SK-N-SH (cell line): ENCODE measurements around the gene ZNF683. TPM values are rescaled to one million over a fixed set of nuclear protein-coding genes. Genes with fewer than 3 reads are reported as not detected.

Experiments
- CTCF ChIA-PET: fragments of 300-600, 350-600 bp; formaldehyde crosslinking; extraction: SDS; loops from one replicate; lab custom pipeline; 2021; lab: Yijun Ruan, JAX
- POLR2A ChIA-PET: fragments of 350-600 bp; sonication (Branson Sonifier 250); formaldehyde crosslinking; extraction: SDS; loops from one replicate; lab custom pipeline; 2020; ENCODE audit warnings: antibody characterized with exemption, inconsistent platforms; lab: Yijun Ruan, JAX
- DNase-seq: peaks from one replicate; pipeline ENCODE4 v3.0.0; 2012
- H2AFZ ChIP-seq: fragments of 200-600 bp; sonication (generic); 2 replicates; pipeline ENCODE4 v1.8.1; 2016; ENCODE audit warnings: antibody characterized with exemption, mild to moderate bottlenecking, low read depth
- H3F3A ChIP-seq: fragments of 200-600 bp; sonication (generic); replicated peaks from 2 replicates; pipeline ENCODE3; 2016; ENCODE audit warnings: antibody characterized with exemption, mild to moderate bottlenecking; ENCODE audit not compliant: insufficient read depth
- H3K27ac ChIP-seq, 2 experiments: fragments of 200-500 bp in 1 of 2; fragments of 200-600 bp in 1 of 2; sonication (Bioruptor generic) in 1 of 2; sonication (generic), shearing (Covaris generic) in 1 of 2; 2 replicates each; pipeline versions ENCODE4 v1.5.1 to v1.6.1; 2014 to 2016; ENCODE audit warnings: low read depth in 2 of 2, inconsistent platforms in 1 of 2, low read length in 1 of 2, mild to moderate bottlenecking in 1 of 2, mixed read lengths in 1 of 2
- H3K27me3 ChIP-seq: fragments of 200-600 bp; sonication (generic), shearing (Covaris generic); 2 replicates; pipeline ENCODE4 v1.6.1; 2016; ENCODE audit warnings: mixed run types; ENCODE audit not compliant: insufficient read depth
- H3K36me3 ChIP-seq, 2 experiments: fragments of 200-500 bp in 1 of 2; fragments of 200-600 bp in 1 of 2; sonication (Bioruptor generic) in 1 of 2; sonication (generic) in 1 of 2; replicated peaks in 1 of 2; 2 replicates each; pipeline versions ENCODE3 to v1.5.1; 2014 to 2016; ENCODE audit warnings: low read length in 1 of 2, mild to moderate bottlenecking in 1 of 2; ENCODE audit not compliant: insufficient read depth in 2 of 2, control insufficient read depth in 1 of 2
- H3K4me1 ChIP-seq, 2 experiments: fragments of 200-500 bp in 1 of 2; fragments of 200-600 bp in 1 of 2; sonication (Bioruptor generic) in 1 of 2; sonication (generic), shearing (Covaris generic) in 1 of 2; 2 replicates each; pipeline versions ENCODE4 v1.5.1 to v1.6.1; 2014 to 2016; ENCODE audit warnings: low read depth in 1 of 2, low read length in 1 of 2, mixed run types in 1 of 2; ENCODE audit not compliant: insufficient read depth in 2 of 2, control insufficient read depth in 1 of 2
- H3K4me2 ChIP-seq: fragments of 200-600 bp; sonication (generic), shearing (Covaris generic); 2 replicates; pipeline ENCODE4 v1.6.1; 2017; ENCODE audit warnings: mixed run types
- H3K4me3 ChIP-seq, 2 experiments: fragments of 200-500 bp in 1 of 2; fragments of 200-600 bp in 1 of 2; sonication (Bioruptor generic) in 1 of 2; sonication (generic), shearing (Covaris generic) in 1 of 2; 2 replicates each; pipeline versions ENCODE4 v1.5.1 to v1.8.1; 2014 to 2016; ENCODE audit warnings: low read depth in 2 of 2, inconsistent platforms in 1 of 2, low read length in 1 of 2, mild to moderate bottlenecking in 1 of 2, mixed read lengths in 1 of 2, moderate library complexity in 1 of 2
- H3K79me2 ChIP-seq: fragments of 200-600 bp; sonication (generic); 2 replicates; pipeline ENCODE4 v1.8.1; 2017; ENCODE audit warnings: mild to moderate bottlenecking; ENCODE audit not compliant: insufficient read depth
- H3K9ac ChIP-seq: fragments of 200-600 bp; sonication (generic); 2 replicates; pipeline ENCODE4 v1.6.1; 2017; ENCODE audit warnings: mixed run types
- H3K9me2 ChIP-seq: fragments of 200-600 bp; sonication (generic); 2 replicates; pipeline ENCODE4 v1.6.1; 2017; ENCODE audit warnings: mixed run types
- H3K9me3 ChIP-seq: fragments of 200-600 bp; sonication (generic); 2 replicates; pipeline ENCODE4 v1.6.1; 2017; ENCODE audit warnings: mixed run types, mild to moderate bottlenecking, moderate library complexity
- H4K20me1 ChIP-seq: fragments of 200-600 bp; sonication (generic); 2 replicates; pipeline ENCODE4 v1.6.1; 2017; ENCODE audit warnings: mild to moderate bottlenecking, mixed run types; ENCODE audit not compliant: insufficient read depth
- ELF1 ChIP-seq: IDR thresholded peaks from 2 replicates; pipeline ENCODE4 v1.4.0; 2012
- EZH2phosphoT487 ChIP-seq: fragments of 200-600 bp; sonication (generic); IDR thresholded peaks from 2 replicates; pipeline ENCODE4 v1.6.1; 2017; ENCODE audit warnings: low read depth, mixed run types, mild to moderate bottlenecking, antibody characterized with exemption, moderate library complexity, borderline replicate concordance
- FOXM1 ChIP-seq: IDR thresholded peaks from 2 replicates; pipeline ENCODE4 v1.4.0; 2012; ENCODE audit warnings: low read depth, mild to moderate bottlenecking
- NRF1 ChIP-seq: IDR thresholded peaks from 2 replicates; pipeline ENCODE4 v1.6.1; 2012; ENCODE audit warnings: low read depth, mild to moderate bottlenecking, low read length
- POLR2AphosphoS5 ChIP-seq: IDR thresholded peaks from 2 replicates; pipeline ENCODE4 v1.6.1; 2012; ENCODE audit warnings: low read depth, low read length
- RFX5 ChIP-seq: IDR thresholded peaks from 2 replicates; pipeline ENCODE4 v1.6.1; 2012; ENCODE audit warnings: mild to moderate bottlenecking, improper control_type of control experiment, low read length
- TEAD4 ChIP-seq: IDR thresholded peaks from 2 replicates; pipeline ENCODE4 v1.4.0; 2012; ENCODE audit warnings: mild to moderate bottlenecking, borderline replicate concordance; ENCODE audit not compliant: insufficient read depth
- WGBS: methylation state at CpG from one replicate; pipeline ENCODE4 v1.1.6; 2017; ENCODE audit warnings: low lambda C conversion rate; 5-methylcytosine and 5-hydroxymethylcytosine counted together
- polyA plus RNA-seq, 3 experiments: library from polyadenylated mRNA; depleted of rRNA; stranded (reverse); fragments of >200 nt; gene quantifications; 2 replicates each; pipeline ENCODE4 v1.2.3, GENCODE V29; 2012
- TF ChIP-seq, protein P1 (sequence below): fragments of 150-350 bp; IDR thresholded peaks from 2 replicates; pipeline ENCODE4 v1.6.1; 2017; ENCODE audit warnings: antibody characterized with exemption, low read length, low read depth, borderline replicate concordance
- TF ChIP-seq, protein P2 (sequence below): IDR thresholded peaks from 2 replicates; pipeline ENCODE4 v1.6.1; 2012; ENCODE audit warnings: mild to moderate bottlenecking, low read depth, low read length, moderate library complexity
- TF ChIP-seq, protein P3 (sequence below): fragments of 150-350 bp; IDR thresholded peaks from 2 replicates; pipeline ENCODE4 v1.6.1; 2016; ENCODE audit warnings: mild to moderate bottlenecking, low read depth, low read length
- TF ChIP-seq, protein P4 (sequence below): IDR thresholded peaks from 2 replicates; pipeline ENCODE4; 2012

The ZNF683 gene
- polyA plus RNA-seq, 1 of the 3 experiments (the other 2 are of a cell fraction) = not detected

DNA sequence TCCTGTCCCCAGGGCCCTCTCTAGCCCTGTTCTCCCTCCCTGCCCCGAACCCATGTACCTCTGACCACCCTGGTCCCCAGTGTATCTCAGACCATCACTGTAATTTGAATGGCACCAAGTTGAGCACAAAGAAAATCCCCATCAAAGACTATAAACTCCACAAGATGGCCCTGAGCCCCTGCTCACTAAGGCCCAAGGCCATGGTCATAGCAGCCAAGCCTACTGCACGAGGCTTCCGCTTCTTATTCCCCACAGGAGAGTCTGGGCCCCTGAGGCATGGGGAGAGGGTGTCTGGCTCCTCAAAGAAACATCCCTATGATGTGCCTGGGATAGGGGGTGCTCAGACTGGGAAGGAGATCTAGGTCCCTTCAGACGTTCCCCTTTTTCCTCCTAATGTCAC lies 4.5 kb downstream of the ZNF683 start:
- Histone ChIP-seq H3K4me2 (no peak overlapping the region), H3K4me3 (no peak overlapping the region), H3K79me2 (no peaks in the 10 kb centered on the region), H3F3A (no peaks in the 10 kb centered on the region), H3K9me2 (no peaks in the 10 kb centered on the region), H3K27me3 (no peaks in the 10 kb centered on the region; the same call in 1 of the 2 replicates), H3K36me3 (no peaks in the 10 kb centered on the region), H3K9me3 (no peaks in the 10 kb centered on the region), H3K27ac (no peak overlapping the region), H3K9ac (no peak overlapping the region), H3K4me1 (no peaks in the 10 kb centered on the region), H4K20me1 (no peaks in the 10 kb centered on the region), H2AFZ (no peak overlapping the region)
- 42% methylated on average over 3 of the region's 4 CpGs for whole genome bisulfite sequencing
- no peak for TF ChIP-seq TEAD4
- TF ChIP-seq, protein P1, sequence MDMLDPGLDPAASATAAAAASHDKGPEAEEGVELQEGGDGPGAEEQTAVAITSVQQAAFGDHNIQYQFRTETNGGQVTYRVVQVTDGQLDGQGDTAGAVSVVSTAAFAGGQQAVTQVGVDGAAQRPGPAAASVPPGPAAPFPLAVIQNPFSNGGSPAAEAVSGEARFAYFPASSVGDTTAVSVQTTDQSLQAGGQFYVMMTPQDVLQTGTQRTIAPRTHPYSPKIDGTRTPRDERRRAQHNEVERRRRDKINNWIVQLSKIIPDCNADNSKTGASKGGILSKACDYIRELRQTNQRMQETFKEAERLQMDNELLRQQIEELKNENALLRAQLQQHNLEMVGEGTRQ = no peak
- TF ChIP-seq, protein P2, sequence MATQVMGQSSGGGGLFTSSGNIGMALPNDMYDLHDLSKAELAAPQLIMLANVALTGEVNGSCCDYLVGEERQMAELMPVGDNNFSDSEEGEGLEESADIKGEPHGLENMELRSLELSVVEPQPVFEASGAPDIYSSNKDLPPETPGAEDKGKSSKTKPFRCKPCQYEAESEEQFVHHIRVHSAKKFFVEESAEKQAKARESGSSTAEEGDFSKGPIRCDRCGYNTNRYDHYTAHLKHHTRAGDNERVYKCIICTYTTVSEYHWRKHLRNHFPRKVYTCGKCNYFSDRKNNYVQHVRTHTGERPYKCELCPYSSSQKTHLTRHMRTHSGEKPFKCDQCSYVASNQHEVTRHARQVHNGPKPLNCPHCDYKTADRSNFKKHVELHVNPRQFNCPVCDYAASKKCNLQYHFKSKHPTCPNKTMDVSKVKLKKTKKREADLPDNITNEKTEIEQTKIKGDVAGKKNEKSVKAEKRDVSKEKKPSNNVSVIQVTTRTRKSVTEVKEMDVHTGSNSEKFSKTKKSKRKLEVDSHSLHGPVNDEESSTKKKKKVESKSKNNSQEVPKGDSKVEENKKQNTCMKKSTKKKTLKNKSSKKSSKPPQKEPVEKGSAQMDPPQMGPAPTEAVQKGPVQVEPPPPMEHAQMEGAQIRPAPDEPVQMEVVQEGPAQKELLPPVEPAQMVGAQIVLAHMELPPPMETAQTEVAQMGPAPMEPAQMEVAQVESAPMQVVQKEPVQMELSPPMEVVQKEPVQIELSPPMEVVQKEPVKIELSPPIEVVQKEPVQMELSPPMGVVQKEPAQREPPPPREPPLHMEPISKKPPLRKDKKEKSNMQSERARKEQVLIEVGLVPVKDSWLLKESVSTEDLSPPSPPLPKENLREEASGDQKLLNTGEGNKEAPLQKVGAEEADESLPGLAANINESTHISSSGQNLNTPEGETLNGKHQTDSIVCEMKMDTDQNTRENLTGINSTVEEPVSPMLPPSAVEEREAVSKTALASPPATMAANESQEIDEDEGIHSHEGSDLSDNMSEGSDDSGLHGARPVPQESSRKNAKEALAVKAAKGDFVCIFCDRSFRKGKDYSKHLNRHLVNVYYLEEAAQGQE = no peak
- no peak for TF ChIP-seq RFX5
- TF ChIP-seq, protein P3, sequence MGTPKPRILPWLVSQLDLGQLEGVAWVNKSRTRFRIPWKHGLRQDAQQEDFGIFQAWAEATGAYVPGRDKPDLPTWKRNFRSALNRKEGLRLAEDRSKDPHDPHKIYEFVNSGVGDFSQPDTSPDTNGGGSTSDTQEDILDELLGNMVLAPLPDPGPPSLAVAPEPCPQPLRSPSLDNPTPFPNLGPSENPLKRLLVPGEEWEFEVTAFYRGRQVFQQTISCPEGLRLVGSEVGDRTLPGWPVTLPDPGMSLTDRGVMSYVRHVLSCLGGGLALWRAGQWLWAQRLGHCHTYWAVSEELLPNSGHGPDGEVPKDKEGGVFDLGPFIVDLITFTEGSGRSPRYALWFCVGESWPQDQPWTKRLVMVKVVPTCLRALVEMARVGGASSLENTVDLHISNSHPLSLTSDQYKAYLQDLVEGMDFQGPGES = no peak
- no peak for TF ChIP-seq NRF1
- TF ChIP-seq EZH2phosphoT487 = no peak
- TF ChIP-seq ELF1 = no peak
- no peak for TF ChIP-seq FOXM1
- no peak for TF ChIP-seq POLR2AphosphoS5
- TF ChIP-seq, protein P4, sequence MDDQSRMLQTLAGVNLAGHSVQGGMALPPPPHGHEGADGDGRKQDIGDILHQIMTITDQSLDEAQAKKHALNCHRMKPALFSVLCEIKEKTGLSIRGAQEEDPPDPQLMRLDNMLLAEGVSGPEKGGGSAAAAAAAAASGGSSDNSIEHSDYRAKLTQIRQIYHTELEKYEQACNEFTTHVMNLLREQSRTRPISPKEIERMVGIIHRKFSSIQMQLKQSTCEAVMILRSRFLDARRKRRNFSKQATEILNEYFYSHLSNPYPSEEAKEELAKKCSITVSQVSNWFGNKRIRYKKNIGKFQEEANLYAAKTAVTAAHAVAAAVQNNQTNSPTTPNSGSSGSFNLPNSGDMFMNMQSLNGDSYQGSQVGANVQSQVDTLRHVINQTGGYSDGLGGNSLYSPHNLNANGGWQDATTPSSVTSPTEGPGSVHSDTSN = no peak
- ChIA-PET CTCF (interaction anchor here (1.1 to 1.4 kb wide), 2 partner anchors 49 to 93 kb away, joined by 3 to 4 read pairs; no protein-coding TSS in a partner anchor), POLR2A (no interaction called here)
- DNase-seq = no peak
